Measurements from ENCODE around the gene BDKRB2. TPM values are rescaled to one million over a fixed set of nuclear protein-coding genes. Genes with fewer than 3 reads are reported as not detected.

BDKRB2 gene
- total and polyA plus RNA-seq, 2 experiments from 2014 or later = 0.14 to 0.21 TPM

DNA sequence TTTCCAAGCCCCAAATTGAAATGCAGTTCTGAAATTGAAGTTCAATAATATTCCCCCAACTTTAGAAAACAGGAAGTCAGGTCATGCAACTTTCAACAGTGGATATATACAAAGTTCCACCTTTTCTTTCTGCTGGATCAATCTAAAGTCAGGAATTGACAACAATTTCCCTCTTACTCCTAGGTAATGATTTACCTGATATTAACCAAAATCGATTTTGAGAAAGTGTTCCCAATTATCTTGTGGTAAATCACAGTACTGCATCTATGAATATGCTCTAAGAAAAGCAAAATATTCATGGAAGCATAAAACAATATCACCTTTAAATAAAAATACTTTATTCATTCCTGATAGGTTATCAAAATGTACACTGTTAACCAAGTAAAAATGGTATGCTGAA lies 79.8 kb downstream of the BDKRB2 start:
- ATAC-seq (no peak), DNase-seq (ENCODE audit: low spot score) (no peak)
- peaks cover 11% of the 10 kb centered on the region; the same call in 2 of the 3 replicates for H3K4me1 Mint-ChIP-seq
- Histone ChIP-seq H3K27me3 (ENCODE audit: insufficient read depth) (no peaks in the 10 kb centered on the region), H2AFZ (no peak overlapping the region), H3K36me3 (ENCODE audit: insufficient read depth) (no peaks in the 10 kb centered on the region), H3F3A (replicated peaks; ENCODE audit: low read depth) (no peaks in the 10 kb centered on the region), H3K9me2 (ENCODE audit: insufficient read depth) (no peaks in the 10 kb centered on the region), H3K27ac (ENCODE audit: low read depth) (no peak overlapping the region), H3K4me3 (no peak overlapping the region), H3K4me2 (no peak overlapping the region), H4K20me1 (replicated peaks; ENCODE audit: insufficient read depth) (no peaks in the 10 kb centered on the region), H3K4me1 (ENCODE audit: insufficient read depth) (peaks cover 7% of the 10 kb centered on the region; the same call in 1 of the 2 replicates), H3K79me2 (replicated peaks; ENCODE audit: insufficient read depth) (no peaks in the 10 kb centered on the region)
- peaks cover 7% of the 10 kb centered on the region for H3K27me3 Mint-ChIP-seq (ENCODE audit: insufficient read depth, low read depth, poor library complexity)
- no peaks in the 10 kb centered on the region for H3K9me3 Mint-ChIP-seq
- no peak overlapping the region for H3K4me3 Mint-ChIP-seq
- H3K27ac Mint-ChIP-seq = no peak overlapping the region
- TF ChIP-seq REST (IDR thresholded peaks at IDR 0.05; ENCODE audit: unreplicated experiment) = no peak
- no peak for TF ChIP-seq ZNF114 (CRISPR knock-in tag; IDR thresholded peaks at IDR 0.05)
- TF ChIP-seq, protein P1, sequence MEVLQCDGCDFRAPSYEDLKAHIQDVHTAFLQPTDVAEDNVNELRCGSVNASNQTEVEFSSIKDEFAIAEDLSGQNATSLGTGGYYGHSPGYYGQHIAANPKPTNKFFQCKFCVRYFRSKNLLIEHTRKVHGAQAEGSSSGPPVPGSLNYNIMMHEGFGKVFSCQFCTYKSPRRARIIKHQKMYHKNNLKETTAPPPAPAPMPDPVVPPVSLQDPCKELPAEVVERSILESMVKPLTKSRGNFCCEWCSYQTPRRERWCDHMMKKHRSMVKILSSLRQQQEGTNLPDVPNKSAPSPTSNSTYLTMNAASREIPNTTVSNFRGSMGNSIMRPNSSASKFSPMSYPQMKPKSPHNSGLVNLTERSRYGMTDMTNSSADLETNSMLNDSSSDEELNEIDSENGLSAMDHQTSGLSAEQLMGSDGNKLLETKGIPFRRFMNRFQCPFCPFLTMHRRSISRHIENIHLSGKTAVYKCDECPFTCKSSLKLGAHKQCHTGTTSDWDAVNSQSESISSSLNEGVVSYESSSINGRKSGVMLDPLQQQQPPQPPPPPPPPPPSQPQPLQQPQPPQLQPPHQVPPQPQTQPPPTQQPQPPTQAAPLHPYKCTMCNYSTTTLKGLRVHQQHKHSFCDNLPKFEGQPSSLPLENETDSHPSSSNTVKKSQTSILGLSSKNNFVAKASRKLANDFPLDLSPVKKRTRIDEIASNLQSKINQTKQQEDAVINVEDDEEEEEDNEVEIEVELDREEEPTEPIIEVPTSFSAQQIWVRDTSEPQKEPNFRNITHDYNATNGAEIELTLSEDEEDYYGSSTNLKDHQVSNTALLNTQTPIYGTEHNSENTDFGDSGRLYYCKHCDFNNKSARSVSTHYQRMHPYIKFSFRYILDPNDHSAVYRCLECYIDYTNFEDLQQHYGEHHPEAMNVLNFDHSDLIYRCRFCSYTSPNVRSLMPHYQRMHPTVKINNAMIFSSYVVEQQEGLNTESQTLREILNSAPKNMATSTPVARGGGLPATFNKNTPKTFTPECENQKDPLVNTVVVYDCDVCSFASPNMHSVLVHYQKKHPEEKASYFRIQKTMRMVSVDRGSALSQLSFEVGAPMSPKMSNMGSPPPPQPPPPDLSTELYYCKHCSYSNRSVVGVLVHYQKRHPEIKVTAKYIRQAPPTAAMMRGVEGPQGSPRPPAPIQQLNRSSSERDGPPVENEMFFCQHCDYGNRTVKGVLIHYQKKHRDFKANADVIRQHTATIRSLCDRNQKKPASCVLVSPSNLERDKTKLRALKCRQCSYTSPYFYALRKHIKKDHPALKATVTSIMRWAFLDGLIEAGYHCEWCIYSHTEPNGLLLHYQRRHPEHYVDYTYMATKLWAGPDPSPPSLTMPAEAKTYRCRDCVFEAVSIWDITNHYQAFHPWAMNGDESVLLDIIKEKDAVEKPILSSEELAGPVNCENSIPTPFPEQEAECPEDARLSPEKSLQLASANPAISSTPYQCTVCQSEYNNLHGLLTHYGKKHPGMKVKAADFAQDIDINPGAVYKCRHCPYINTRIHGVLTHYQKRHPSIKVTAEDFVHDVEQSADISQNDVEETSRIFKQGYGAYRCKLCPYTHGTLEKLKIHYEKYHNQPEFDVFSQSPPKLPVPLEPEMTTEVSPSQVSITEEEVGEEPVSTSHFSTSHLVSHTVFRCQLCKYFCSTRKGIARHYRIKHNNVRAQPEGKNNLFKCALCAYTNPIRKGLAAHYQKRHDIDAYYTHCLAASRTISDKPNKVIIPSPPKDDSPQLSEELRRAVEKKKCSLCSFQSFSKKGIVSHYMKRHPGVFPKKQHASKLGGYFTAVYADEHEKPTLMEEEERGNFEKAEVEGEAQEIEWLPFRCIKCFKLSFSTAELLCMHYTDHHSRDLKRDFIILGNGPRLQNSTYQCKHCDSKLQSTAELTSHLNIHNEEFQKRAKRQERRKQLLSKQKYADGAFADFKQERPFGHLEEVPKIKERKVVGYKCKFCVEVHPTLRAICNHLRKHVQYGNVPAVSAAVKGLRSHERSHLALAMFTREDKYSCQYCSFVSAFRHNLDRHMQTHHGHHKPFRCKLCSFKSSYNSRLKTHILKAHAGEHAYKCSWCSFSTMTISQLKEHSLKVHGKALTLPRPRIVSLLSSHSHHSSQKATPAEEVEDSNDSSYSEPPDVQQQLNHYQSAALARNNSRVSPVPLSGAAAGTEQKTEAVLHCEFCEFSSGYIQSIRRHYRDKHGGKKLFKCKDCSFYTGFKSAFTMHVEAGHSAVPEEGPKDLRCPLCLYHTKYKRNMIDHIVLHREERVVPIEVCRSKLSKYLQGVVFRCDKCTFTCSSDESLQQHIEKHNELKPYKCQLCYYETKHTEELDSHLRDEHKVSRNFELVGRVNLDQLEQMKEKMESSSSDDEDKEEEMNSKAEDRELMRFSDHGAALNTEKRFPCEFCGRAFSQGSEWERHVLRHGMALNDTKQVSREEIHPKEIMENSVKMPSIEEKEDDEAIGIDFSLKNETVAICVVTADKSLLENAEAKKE (CRISPR knock-in tag; IDR thresholded peaks at IDR 0.05) = no peak
- TF ChIP-seq CREB1 (CRISPR knock-in tag; IDR thresholded peaks at IDR 0.05; ENCODE audit: low read depth) = no peak
- no peak for TF ChIP-seq EZH2 (IDR thresholded peaks at IDR 0.05; ENCODE audit: low read depth, unreplicated experiment)
- no peak for TF ChIP-seq ZNF331 (CRISPR knock-in tag; IDR thresholded peaks at IDR 0.05; ENCODE audit: low read depth)
- no peak for TF ChIP-seq ETS1 (IDR thresholded peaks at IDR 0.05)
- H3K36me3 Mint-ChIP-seq (ENCODE audit: low read depth) = peaks cover 6% of the 10 kb centered on the region; the same call in 2 of the 3 replicates

Measured in GM23338 (cell line).